ENCODE data around the gene GFAP. TPM values are rescaled to one million over a fixed set of nuclear protein-coding genes. Genes with fewer than 3 reads are reported as not detected.

GFAP gene
- total RNA-seq, 1 experiment from 2014 or later = not detected

DNA sequence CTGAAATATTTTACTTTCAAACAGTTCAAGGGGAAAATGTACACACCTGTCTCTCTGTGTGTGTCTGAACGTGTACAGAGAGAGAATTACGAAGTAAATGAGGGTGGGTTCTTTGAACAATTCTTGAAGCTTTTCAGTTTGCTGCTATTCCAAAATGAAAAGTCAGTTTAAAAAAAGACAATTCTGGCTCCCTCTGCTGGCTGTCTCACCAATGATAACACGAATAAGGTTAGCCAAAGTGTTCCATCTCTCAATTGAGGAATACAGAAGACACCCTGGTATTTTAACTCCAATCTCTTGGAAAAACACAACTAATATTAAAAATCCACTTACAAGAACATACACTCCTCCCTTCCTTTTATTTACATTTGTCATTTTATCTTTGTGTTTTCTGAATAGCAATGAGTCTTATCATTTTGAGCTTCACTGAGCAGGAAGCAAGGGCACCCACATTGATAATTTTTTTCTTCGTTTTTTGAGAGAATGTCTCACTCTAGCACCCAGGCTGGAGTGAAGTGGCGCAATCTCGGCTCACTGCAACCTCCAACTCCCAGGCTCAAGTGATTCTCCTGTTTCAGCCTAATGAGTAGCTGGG, 36.6 kb downstream of the GFAP start:
- DNase-seq (ENCODE audit: low spot score) = peak; percentile 77

DNA sequence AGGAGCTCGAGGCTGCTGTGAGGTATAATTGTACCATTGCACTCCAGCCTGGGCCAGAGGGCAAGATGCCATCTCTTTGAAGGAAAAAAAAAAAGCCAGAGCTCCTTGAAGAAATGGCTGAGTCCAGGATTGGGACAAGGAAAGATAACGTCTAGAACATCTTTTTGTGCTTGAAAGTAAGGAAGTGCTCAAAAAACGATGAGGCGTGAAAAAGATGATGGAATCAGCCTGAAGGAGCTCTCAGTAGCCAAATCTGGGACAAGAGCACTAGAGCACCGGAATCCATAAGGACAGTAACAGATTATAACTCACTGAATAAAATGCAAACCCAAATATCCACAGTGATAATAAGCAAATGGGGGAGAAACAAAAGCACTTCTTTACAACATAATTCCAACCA, 38.2 kb downstream of the GFAP start:
- in situ Hi-C loops (cut with HindIII; ENCODE audit: low sequenced_read_pairs) = no loop called here
- DNase-seq (ENCODE audit: low spot score) = no peak

More for the DNA sequence above, 36.6 kb downstream of the GFAP start:
- in situ Hi-C loops (cut with HindIII; ENCODE audit: low sequenced_read_pairs) = no loop called here

- in situ Hi-C loops (cut with HindIII; ENCODE audit: low sequenced_read_pairs) = no loop called here
- DNase-seq (ENCODE audit: low spot score) = no peak
Measured at GRCh38 chr17:44875761-44876160, 39.5 kb downstream of the GFAP start.

GRCh38 chr17:44872131-44872768, 43.0 kb downstream of the GFAP start:
- in situ Hi-C loops (cut with HindIII; ENCODE audit: low sequenced_read_pairs) = no loop called here
- peak; percentile 40 for DNase-seq (ENCODE audit: low spot score)

DNA sequence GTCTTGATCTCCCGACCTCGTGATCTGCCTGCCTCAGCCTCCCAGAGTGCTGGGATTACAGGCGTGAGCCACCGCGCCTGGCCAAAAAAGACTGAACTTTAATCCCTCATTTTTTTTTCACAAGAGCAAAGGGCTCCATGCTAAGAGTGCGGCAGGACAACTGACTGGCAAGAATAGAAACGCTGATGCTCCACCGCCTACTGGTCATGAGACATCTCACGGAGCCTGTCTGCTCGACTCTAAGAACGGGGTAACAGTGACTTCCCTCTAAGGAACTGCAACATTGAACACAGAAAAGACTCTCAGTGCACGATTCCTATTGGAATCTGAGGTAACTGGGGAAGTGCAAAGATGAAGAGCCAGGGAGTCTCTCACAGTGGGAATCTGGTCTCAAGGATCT, 43.7 kb downstream of the GFAP start:
- in situ Hi-C loops (cut with HindIII; ENCODE audit: low sequenced_read_pairs) = no loop called here
- DNase-seq (ENCODE audit: low spot score) = no peak

DNA sequence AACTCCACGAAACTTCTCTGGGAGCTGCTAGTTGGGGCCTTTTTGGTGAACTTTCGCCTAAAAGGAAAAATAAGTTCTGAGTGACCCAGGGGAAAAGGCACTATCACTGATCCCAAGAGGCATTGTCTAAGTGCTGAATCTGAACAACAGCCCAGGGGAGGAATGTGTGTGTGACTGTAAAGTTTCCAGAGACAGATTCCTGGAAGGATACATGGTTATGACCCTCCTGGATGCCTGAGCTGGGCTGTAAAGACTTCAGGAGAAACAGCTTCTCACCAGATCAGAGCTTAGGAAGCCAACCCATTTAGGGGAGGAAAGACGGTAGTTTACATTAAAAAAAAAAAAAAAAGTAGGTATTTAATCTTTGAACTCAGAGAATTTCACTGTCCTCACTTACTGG, 47.5 kb downstream of the GFAP start:
- in situ Hi-C loops (cut with HindIII; ENCODE audit: low sequenced_read_pairs) = no loop called here
- no peak for DNase-seq (ENCODE audit: low spot score)

DNA sequence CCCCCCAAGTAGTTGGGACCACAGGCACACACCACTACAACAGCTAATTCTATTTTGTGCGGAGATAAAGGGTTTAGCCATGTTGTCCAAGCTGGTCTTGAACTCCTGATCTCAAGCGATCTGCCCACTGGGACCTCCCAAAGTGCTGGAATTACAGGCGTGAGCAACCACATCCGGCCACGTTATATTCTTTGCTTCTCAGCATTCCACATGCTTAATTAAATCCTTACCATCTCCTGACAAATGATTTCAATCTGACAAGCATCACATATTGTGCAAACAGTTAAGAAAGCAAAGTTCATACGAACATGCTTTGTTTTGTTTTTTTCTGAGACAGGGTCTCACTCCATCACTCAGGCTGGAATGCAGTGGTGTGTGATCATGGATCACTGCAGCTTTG, 49.4 kb downstream of the GFAP start:
- in situ Hi-C loops (cut with HindIII; ENCODE audit: low sequenced_read_pairs) = no loop called here
- no peak for DNase-seq (ENCODE audit: low spot score)

- in situ Hi-C loops (cut with HindIII; ENCODE audit: low sequenced_read_pairs) = no loop called here
- peak; percentile 87 for DNase-seq (ENCODE audit: low spot score)
Measured at GRCh38 chr17:44865231-44865660, 50.1 kb downstream of the GFAP start.

- in situ Hi-C loops (cut with HindIII; ENCODE audit: low sequenced_read_pairs) = no loop called here
- no peak for DNase-seq (ENCODE audit: low spot score)
Measured at GRCh38 chr17:44864831-44865230, 50.5 kb downstream of the GFAP start.

DNA sequence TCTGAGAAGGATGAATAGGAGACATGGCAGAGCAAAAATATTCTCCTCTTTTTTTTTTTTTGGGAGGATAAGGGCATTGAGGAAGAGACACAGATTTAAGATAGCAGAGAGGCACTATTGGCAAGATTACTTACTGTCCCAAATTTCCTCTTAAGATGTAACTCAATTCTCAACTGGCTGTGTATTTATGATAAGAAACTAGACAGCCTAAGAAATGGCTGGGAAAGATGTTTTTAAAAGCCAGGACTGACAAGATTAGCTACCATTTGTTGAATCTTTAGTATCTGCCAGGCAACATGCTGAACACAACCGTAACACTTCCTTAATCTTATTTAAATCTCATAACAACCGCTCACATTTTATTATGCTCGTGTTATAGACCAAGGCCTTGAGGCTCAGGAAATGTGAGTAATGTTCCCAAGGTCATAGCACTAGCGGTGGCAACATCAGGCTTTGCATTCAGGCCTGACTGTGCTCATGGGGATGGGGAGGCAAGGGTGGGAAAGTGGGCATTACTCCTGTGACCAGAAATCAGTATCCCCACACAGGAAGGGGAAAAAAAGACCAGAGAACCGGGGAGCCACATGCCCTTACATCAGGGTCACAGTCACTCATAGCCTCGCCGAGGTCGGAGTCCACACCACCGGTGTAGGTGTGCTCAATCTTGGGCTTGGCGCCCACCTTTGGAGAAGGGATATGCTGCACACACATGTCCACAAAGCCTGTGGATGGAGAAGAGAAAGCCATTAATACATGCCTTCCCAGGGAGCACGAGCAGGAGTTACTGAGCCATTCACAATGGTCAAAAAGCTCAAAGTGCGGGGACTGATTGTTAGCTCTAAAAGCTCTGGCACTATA, 52.0 kb downstream of the GFAP start:
- DNase-seq (ENCODE audit: low spot score) = no peak
- in situ Hi-C loops (cut with HindIII; ENCODE audit: low sequenced_read_pairs) = no loop called here

DNA sequence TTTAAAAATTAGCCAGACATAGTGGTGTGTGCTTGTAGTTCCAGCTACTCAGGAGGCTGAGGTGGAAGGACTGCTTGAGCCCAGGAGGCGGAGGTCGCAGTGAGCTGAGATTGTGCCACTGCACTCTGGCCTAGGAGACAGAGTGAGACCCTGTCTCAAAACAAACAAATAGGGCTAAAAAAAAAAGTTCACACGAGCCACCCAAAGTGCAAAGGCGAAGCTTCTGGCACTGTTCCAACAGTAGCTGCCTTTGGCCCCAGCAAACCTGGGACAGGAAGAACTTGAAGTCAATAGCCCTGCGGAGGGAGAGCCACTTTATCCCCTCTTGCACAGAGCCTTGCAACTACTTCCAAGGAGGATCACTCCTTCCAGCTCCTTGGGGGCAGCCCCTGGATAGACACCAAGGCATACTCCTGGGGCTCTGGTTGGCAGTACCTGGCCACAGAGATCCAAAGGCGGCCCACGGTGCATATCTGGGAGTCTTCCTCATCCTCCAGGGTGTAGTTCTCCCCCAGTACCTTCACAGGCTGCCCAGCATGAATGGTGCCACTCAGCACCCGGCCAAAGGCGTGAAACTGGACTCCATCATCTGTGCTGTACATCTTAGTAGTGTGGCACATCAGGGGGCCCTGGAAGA, 52.9 kb downstream of the GFAP start:
- in situ Hi-C loops (cut with HindIII; ENCODE audit: low sequenced_read_pairs) = no loop called here
- DNase-seq (ENCODE audit: low spot score) = no peak

DNA sequence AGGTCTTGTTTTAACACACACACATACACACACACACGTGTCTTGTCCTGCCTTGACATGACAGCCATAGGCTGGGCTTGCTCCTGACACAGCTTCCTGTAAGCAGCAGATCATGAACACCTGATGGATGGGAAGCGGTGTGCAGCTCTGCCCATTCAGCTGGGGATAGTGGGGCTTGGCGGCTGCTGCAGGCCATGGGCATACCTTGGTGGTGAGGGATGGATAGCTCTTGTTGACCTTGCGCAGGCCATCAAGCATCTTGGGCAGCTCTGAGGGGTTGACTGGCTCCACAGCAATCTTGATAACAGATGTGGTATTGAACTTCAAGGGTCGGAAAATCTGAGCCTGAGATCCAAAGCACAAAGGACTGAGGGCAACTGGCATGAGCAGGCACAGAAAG, 55.6 kb downstream of the GFAP start:
- no peak for DNase-seq (ENCODE audit: low spot score)
- in situ Hi-C loops (cut with HindIII; ENCODE audit: low sequenced_read_pairs) = no loop called here

GRCh38 chr17:44854192-44854591, 61.1 kb downstream of the GFAP start:
- no peak for DNase-seq (ENCODE audit: low spot score)
- in situ Hi-C loops (cut with HindIII; ENCODE audit: low sequenced_read_pairs) = no loop called here

Other genes with a start within 250 kb of the GFAP start
- gene CCDC43, start 225.7 kb downstream of the GFAP start, total RNA-seq (2014; rRNA removed; shearing (Covaris generic)) = 76.2 and 79.0 TPM in 2 replicates
- 8.9 and 16.3 TPM in 2 replicates for gene DBF4B, start 206.8 kb downstream of the GFAP start, total RNA-seq (2014; rRNA removed; shearing (Covaris generic))
- gene ADAM11, start 156.5 kb downstream of the GFAP start, total RNA-seq (2014; rRNA removed; shearing (Covaris generic)) = 16.4 and 21.6 TPM in 2 replicates
- gene GJC1, start 85.2 kb downstream of the GFAP start, total RNA-seq (2014; rRNA removed; shearing (Covaris generic)) = 47.4 and 71.0 TPM in 2 replicates
- not detected in 2 replicates for gene HIGD1B, start 67.6 kb downstream of the GFAP start, total RNA-seq (2014; rRNA removed; shearing (Covaris generic))
- 164 and 176 TPM in 2 replicates for gene EFTUD2, start 16.1 kb downstream of the GFAP start, total RNA-seq (2014; rRNA removed; shearing (Covaris generic))
- 22.6 and 24.4 TPM in 2 replicates for gene KIF18B, start 32.3 kb upstream of the GFAP start, total RNA-seq (2014; rRNA removed; shearing (Covaris generic))
- gene C1QL1, start 52.8 kb upstream of the GFAP start, total RNA-seq (2014; rRNA removed; shearing (Covaris generic)) = 68.2 and 84.1 TPM in 2 replicates
- gene DCAKD, start 136.1 kb upstream of the GFAP start, total RNA-seq (2014; rRNA removed; shearing (Covaris generic)) = 73.9 and 80.9 TPM in 2 replicates
- 117 and 153 TPM in 2 replicates for gene NMT1, start 145.8 kb upstream of the GFAP start, total RNA-seq (2014; rRNA removed; shearing (Covaris generic))
- gene PLCD3, start 217.0 kb upstream of the GFAP start, total RNA-seq (2014; rRNA removed; shearing (Covaris generic)) = 29.2 and 86.2 TPM in 2 replicates
- gene ACBD4, start 220.2 kb upstream of the GFAP start, total RNA-seq (2014; rRNA removed; shearing (Covaris generic)) = 0.49 and 6.1 TPM in 2 replicates
- 24.1 and 26.3 TPM in 2 replicates for gene HEXIM1, start 233.0 kb upstream of the GFAP start, total RNA-seq (2014; rRNA removed; shearing (Covaris generic))
- gene HEXIM2, start 246.4 kb upstream of the GFAP start, total RNA-seq (2014; rRNA removed; shearing (Covaris generic)) = 16.6 and 18.8 TPM in 2 replicates

All from G401 (cell line).